Left lung (tissue), 10 donors: Measurements from ENCODE around the gene BANK1. TPM values are rescaled to one million over a fixed set of nuclear protein-coding genes. Genes with fewer than 3 reads are reported as not detected.

Experiments
- ATAC-seq: fragments of 200-7000 bp; cut with Tn5 transposase; one replicate; pipeline ENCODE4 v1.9.1; 2020; ENCODE audit warnings: moderate library complexity
- DNase-seq, 4 donors: peaks; one replicate each; pipeline ENCODE4 v3.0.0-alpha.2; 2013 to 2020
- H3K27ac ChIP-seq, 2 donors: fragments of 200-600 bp; sonication (generic) in 1 of 2; one replicate each; pipeline versions ENCODE4 v1.5.0 to v1.8.0; 2020 to 2021
- H3K27me3 ChIP-seq, 2 donors: fragments of 200-600 bp; sonication (generic) in 1 of 2; one replicate each; pipeline versions ENCODE4 v1.5.0 to v1.8.0; 2020 to 2021
- H3K36me3 ChIP-seq, 2 donors: fragments of 200-600 bp; sonication (generic) in 1 of 2; one replicate each; pipeline versions ENCODE4 v1.5.0 to v1.8.0; 2020 to 2021
- H3K4me1 ChIP-seq, 2 donors: fragments of 200-600 bp; one replicate each; pipeline ENCODE4 v1.8.0; 2021
- H3K4me3 ChIP-seq, 2 donors: fragments of 200-600 bp; sonication (generic) in 1 of 2; one replicate each; pipeline versions ENCODE4 v1.5.0 to v1.8.0; 2020 to 2021; ENCODE audit warnings: mild to moderate bottlenecking in 1 of 2
- H3K9me3 ChIP-seq, 2 donors: fragments of 200-600 bp; sonication (generic) in 1 of 2; one replicate each; pipeline versions ENCODE4 v1.5.0 to v1.8.0; 2020 to 2021
- CTCF ChIP-seq, 2 donors: fragments of 200-600 bp; sonication (generic) in 1 of 2; IDR thresholded peaks; one replicate each; pipeline versions ENCODE4 v1.5.0 to v1.8.0; 2021; ENCODE audit warnings: antibody characterized with exemption in 2 of 2
- intact Hi-C, 2 donors: fragments of 100-400 bp; cut with DNase I; formaldehyde crosslinking; loops; one replicate each; pipeline versions ENCODE4 v1.11.2 to v1.14.2; 2022
- polyA plus RNA-seq, 6 donors: library from polyadenylated mRNA; unstranded; fragments of 120-200 nt; gene quantifications; one replicate each; pipeline ENCODE4 v1.2.1, GENCODE V29; 2013; ENCODE audit not compliant: insufficient read length in 6 of 6
- total RNA-seq, 2 donors: library from RNA; stranded (reverse); fragmentation: NEBNext Ultra II Directional; extraction: Animal tissue kit (Norgen Biotek cat#: 25700); gene quantifications; one replicate each; pipeline ENCODE4 v1.2.1, GENCODE V29; 2021
- donor health status: DM: no; HTN: yes; CAD: no.
- donor health status: DM: no; HTN: no; CAD: no.

Gene BANK1
- total and polyA plus RNA-seq, 8 donors, result 1.7 to 11.1 (median 2.4) TPM

GRCh38 chr4:101791182-101791558 is 640 bp downstream of the BANK1 start:
- peaks cover 0 to 17% of the 10 kb centered on the region in 2 donors for H3K4me1 ChIP-seq
- ATAC-seq, result peak; percentile 79
- peaks cover 4 to 16% of the 10 kb centered on the region in 2 donors for H3K27me3 ChIP-seq
- H3K36me3 ChIP-seq, result no peaks in the 10 kb centered on the region
- peaks cover 0 to 3% of the 10 kb centered on the region in 2 donors for H3K9me3 ChIP-seq
- DNase-seq, result peak in 3 of 4 donors; percentile 6 to 39 (median 13)
- TF ChIP-seq CTCF (IDR thresholded peaks at IDR 0.05), result no peak
- peak overlapping the region; percentile 36 to 51 for H3K4me3 ChIP-seq
- H3K27ac ChIP-seq, result peak overlapping the region; percentile 83 to 86
- intact Hi-C loops, result no loop called here

- peak overlapping the region; percentile 16 to 83 for H3K27ac ChIP-seq
- TF ChIP-seq CTCF (IDR thresholded peaks at IDR 0.05), result no peak
- no peaks in the 10 kb centered on the region for H3K36me3 ChIP-seq
- H3K4me1 ChIP-seq, result peaks cover 0 to 17% of the 10 kb centered on the region in 2 donors
- no peak overlapping the region for H3K4me3 ChIP-seq
- no peaks in the 10 kb centered on the region for H3K9me3 ChIP-seq
- H3K27me3 ChIP-seq, result peaks cover 4 to 16% of the 10 kb centered on the region in 2 donors
- ATAC-seq, result peak; percentile 13
- no peak for DNase-seq
- intact Hi-C loops, result no loop called here
Observed at GRCh38 chr4:101792056-101792590, 1.6 kb downstream of the BANK1 start.

GRCh38 chr4:101793397-101793796 is 2.9 kb downstream of the BANK1 start:
- H3K4me3 ChIP-seq, result no peak overlapping the region
- no peaks in the 10 kb centered on the region for H3K9me3 ChIP-seq

GRCh38 chr4:101794806-101795205 is 4.3 kb downstream of the BANK1 start:
- Histone ChIP-seq H3K4me1 (peaks cover 0 to 17% of the 10 kb centered on the region in 2 donors), H3K27ac (no peak overlapping the region), H3K4me3 (no peak overlapping the region), H3K36me3 (no peaks in the 10 kb centered on the region), H3K27me3 (peaks cover 4 to 16% of the 10 kb centered on the region in 2 donors), H3K9me3 (no peaks in the 10 kb centered on the region)
- ATAC-seq (no peak), DNase-seq (no peak)
- no peak for TF ChIP-seq CTCF (IDR thresholded peaks at IDR 0.05)
- intact Hi-C loops, result no loop called here

More at GRCh38 chr4:101793397-101793796, 2.9 kb downstream of the BANK1 start:
- Histone ChIP-seq H3K36me3 (no peaks in the 10 kb centered on the region), H3K4me1 (peaks cover 0 to 17% of the 10 kb centered on the region in 2 donors), H3K27me3 (peaks cover 4 to 16% of the 10 kb centered on the region in 2 donors), H3K27ac (no peak overlapping the region)
- ATAC-seq (no peak), DNase-seq (no peak)
- no peak for TF ChIP-seq CTCF (IDR thresholded peaks at IDR 0.05)
- intact Hi-C loops, result no loop called here

- no peak for TF ChIP-seq CTCF (IDR thresholded peaks at IDR 0.05)
- DNase-seq (no peak), ATAC-seq (no peak)
- H3K36me3 ChIP-seq, result no peaks in the 10 kb centered on the region
- H3K4me3 ChIP-seq, result no peak overlapping the region
- H3K27ac ChIP-seq, result no peak overlapping the region
- H3K27me3 ChIP-seq, result peaks cover 4 to 13% of the 10 kb centered on the region in 2 donors
- H3K4me1 ChIP-seq, result peaks cover 0 to 11% of the 10 kb centered on the region in 2 donors
- no peaks in the 10 kb centered on the region for H3K9me3 ChIP-seq
- intact Hi-C loops, result no loop called here
Observed at GRCh38 chr4:101795704-101796103, 5.2 kb downstream of the BANK1 start.
